Breast epithelium (tissue), 3 donors: Measurements from ENCODE around the gene MKKS.

ENCODE experiments used
- CTCF ChIP-seq, 3 donors: fragments of 450-650 bp; IDR thresholded peaks; one replicate each; pipeline ENCODE4 v1.5.1; 2016 to 2017; ENCODE audit warnings: antibody characterized with exemption in 3 of 3, mild to moderate bottlenecking in 3 of 3, moderate library complexity in 3 of 3
- POLR2A ChIP-seq: fragments of 450-650 bp; IDR thresholded peaks from one replicate; pipeline ENCODE4 v1.6.1; 2016; ENCODE audit warnings: antibody characterized with exemption, mild to moderate bottlenecking, moderate library complexity
- POLR2AphosphoS5 ChIP-seq, 3 donors: sonication (generic); formaldehyde crosslinking; IDR thresholded peaks; one replicate each; pipeline ENCODE4 v1.6.1; 2017; ENCODE audit warnings: antibody characterized with exemption in 3 of 3

GRCh38 chr20:10469056-10469455, 35.0 kb upstream of the MKKS start:
- TF ChIP-seq CTCF (IDR thresholded peaks at IDR 0.05) (no peak), POLR2AphosphoS5 (IDR thresholded peaks at IDR 0.05) (no peak), POLR2A (no peak)
